Stimulated activated CD4-positive, alpha-beta T cell treated with anti-CD3 and anti-CD28 coated beads, Interleukin-1b, Interleukin-23, amount 100 ng/mL, for 24 hours (primary cell): ENCODE measurements around the gene AK3.

Experiments
- DNase-seq, 4 experiments: peaks; one replicate each; pipeline ENCODE4 v3.0.0-alpha.2; 2020; ENCODE audit warnings: low read depth in 4 of 4, low spot score in 1 of 4

AK3 gene

DNA sequence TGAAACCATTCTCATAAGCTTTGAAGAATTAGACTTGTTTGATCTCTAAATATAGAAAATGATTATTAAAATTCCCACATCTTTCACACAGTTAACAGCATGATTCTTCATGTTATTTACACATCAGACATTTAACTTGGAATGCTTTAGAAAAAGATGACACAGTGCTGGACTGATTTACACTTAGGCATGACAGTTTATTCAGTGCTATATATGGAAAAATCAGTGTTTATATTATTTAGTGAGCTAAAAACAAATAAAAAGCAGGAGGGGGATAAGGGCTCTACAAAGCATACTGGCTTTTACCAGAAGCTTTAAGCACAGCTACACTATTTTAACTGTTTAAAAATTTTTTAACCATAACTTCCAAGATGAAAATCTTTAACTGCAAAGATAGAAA, 31.6 kb downstream of the AK3 start:
- DNase-seq = no peak

DNA sequence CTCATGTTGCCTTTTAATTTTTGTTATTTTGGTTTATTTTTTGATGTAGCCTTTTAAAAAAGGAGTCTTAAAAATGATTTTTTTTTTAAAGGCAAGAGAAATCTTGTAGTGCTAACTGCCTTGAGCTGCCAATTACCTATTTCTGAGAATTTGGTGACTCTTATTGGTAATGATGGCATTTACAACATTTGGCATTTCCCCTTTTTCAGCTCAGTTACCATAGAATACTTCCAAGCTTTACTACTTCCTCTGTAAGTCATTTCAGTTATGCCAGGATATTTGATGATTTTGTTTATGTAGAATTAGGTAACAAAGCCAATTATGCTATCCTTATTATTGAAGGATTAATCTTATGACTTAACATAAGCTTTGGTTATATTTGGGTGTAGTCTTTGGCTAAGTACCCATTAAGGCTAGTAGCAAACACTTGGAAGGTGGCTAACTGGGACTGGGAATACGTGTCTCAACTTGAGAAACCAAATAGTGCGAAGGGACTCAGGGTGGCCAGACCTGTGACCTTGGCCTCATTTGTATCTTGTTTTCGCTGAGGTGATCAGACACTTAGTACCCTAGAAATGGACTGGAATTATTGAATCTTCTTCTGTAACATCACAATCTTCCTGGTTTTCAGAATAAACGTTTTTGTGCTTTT, 33.9 kb downstream of the AK3 start:
- DNase-seq = no peak

DNA sequence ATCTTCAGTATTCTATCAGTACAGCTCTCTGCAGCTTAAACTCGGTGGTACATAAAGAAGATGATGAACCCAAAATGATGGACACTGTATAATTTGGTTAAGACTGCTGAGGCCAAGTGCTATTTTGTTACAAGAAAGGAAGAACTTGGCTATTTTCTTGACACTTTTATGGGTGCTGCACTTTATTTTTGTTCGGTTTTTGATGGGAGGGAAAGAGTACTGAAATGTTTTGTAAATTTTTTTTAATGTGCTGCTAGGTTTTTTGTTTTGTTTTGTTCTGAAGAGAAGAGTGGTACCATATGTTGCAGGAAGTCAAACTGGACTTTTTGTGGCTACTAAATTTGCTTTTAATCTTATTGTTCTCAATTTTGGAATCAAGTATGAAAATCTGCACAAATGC, 35.0 kb downstream of the AK3 start:
- no peak for DNase-seq

DNA sequence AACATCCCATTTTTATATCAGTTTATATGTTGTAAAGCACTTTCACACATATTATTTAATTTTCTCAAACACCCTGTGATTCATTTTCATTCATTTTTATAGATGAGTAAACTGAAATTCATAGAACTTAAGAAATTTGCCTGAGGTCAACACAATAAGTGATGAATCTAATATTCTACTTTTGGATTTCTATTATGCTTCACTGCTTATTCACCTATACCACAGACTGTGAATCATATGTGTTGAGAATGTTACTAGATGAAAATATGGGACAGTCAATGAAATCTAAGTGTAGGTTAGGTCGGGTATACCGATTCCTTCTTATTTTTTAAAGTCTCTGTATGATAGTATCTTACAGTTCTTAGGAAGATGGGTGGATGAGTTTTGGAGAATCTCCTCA, 36.9 kb downstream of the AK3 start:
- no peak for DNase-seq

DNA sequence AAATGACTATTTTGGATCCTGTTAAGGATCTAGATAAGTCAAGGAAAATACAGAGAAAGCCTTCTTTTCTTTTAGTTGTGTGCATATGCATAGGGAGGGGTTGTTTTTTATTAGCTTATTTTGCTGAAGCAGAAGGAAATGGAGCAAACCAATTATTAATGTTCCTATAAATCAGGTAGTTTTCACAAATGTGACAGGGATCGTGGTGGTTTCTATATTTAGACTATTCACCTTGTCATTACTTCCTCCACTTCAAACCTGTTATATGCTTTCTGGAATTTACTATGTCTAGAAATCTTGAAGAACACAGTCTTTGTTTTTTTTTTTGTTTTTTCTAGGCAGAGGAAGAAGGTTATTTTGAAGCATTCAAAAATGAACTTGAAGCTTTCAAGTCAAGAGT, 39.5 kb downstream of the AK3 start:
- no peak for DNase-seq

DNA sequence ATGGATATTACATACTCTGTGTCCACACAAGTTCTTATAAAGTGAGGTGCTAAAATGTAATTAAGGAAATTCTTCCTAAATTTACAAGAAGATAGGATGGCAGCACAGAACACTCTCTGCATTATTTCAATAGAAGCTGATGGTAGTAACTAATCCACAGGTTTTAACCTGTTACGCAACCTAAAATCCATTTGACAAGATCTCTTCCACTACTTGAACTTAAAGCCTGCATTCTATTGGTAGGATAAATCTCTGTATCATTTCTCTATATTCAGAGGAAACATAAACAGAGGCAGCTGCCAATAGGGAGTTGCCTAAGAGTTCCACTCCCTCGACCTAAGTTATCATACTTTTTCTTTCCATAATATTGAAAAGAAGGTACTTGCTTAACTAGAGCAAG, 40.1 kb downstream of the AK3 start:
- DNase-seq = no peak

DNA sequence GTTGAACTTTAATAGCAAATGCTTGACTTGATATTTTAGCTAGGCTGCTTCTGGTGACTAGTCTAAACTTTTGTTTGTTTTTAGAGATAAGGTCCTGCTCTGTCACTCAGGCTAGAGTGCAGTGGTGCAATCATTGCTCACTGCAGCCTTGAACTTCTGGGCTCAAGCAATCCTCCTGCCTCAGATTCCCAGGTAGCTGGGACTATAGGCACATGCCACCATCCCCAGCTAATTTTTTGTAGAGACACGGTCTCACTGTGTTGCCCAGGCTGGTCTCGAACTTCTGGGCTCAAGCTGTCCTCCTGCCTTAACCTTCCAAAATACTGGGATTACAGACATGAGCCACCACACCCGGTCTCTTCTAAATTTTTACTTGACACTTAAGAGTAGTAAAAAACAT, 40.9 kb downstream of the AK3 start:
- no peak for DNase-seq

DNA sequence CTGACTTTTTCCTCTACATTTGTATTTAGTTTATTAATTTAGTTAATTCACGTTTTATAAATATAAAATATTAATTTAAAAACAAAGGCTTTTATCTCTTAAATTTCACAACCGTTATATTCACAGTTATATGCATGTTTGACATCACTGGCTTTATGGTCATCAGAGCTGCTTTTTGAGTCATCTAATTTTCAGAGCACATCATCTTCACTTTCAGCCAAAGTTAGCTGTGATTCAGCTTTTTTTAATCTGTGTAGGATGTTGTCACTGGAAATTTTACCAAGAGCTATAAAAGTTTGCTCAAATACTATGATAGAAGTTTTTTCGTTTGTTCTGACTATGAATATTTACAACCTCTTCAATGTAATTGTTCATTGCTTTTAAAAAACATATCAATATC, 49.2 kb downstream of the AK3 start:
- DNase-seq = no peak

DNA sequence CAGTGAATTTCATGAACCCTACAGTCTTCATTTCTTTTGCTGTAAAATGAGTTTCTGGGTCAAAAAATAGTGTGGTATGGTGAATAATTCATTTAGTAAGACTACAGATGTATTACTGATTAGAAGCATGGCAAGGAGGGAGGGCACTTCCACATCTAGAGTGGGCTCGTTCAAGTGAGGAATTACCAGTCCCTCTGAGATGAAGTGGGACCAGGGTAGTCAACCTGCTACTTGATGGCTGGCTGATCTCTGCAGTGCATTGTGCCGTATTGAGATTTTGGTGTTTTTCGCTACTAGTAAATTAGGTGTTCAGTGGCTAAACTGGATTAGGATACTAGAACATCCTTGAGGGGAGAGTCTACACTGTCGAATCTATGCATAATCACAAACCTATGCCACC, 50.9 kb downstream of the AK3 start:
- no peak for DNase-seq

DNA sequence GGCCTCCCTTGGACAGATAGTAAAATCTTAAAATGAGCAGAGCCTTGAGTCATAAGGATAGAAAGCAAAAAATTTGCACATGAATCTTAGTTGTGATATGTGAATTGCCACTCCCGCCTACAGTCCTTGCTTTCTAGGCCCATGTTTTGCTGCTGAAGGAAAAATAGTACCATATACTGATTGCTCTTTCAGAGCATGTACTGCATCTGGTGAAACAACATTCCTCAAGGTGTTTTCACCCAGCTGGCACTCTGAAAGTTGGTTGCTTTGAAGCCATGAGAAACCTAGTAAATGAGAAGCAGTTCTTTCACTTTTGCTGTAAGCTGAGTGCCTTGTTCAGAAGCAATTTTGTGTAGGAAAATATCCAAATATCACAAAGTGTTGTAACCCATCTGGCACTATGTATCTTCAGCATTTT, 51.3 kb downstream of the AK3 start:
- DNase-seq = no peak

DNA sequence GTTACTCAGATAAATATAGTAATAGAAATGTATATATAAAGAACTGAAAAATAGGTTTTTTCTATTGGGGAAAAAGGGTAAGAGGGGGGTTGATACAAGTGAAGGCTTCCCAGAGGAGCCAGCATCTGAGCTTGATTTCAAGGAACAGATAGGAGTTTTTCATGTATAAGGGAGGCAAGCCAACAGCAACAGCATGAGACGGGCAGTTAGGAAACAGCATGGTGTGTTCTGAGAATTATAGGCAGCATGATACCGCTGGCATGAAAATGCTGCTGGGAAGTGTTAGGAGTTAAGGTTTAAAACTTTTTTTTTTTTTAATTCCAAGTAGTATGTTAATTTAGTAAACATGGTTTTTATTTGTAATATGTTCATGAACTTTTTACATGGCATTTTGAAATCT, 52.0 kb downstream of the AK3 start:
- no peak for DNase-seq

DNA sequence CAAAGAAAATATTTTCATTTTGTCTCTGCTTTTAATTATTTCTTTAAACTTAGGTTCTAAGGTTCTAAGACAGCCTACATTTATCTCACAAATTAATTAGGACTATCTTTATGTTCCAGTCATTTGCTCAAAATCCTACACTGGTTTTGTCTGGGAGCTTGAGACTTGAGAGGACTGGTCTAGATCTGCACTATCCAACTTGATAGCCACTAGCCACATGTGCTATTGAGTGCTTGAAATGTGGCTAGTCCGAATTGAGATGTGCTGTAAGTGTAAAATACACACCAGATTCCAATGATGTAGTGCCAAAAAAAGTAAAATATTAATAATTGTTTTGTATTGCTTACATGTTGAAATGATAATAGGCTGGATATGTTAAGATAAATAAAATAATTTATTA, 54.4 kb downstream of the AK3 start:
- no peak for DNase-seq

DNA sequence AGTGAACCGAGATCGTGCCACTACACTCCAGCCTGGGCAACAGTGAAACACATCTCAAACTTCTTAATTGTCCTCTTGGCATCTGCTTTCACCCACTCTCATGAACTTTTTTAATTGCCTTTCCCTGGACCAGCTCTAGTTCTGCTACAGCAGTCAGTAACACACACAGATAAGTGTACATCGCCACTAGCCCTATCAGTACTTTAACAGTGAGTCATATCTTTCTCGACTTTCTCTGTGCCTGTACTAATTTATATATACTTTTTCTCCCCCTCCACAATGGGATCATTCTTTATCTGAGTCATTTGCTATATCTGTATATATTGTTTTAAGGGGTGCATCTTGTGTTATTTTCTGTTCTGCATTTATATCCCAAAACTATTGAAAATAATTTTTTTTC, 54.9 kb downstream of the AK3 start:
- DNase-seq = no peak

DNA sequence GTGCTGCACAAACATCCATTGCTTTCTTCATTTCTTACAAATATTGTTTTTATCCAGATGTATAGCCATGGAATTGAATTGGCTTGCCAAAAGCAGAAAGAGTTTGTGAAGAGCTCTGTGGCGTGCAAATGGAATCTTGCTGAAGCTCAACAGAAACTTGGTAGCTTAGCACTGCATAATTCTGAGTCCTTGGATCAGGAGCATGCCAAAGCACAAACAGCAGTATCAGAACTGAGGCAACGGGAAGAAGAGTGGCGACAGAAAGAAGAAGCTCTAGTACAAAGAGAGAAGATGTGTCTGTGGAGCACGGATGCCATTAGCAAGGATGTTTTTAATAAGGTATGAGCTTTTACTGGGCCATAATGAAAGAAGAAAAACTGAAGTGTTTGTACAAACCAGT, 56.2 kb downstream of the AK3 start:
- DNase-seq = no peak

DNA sequence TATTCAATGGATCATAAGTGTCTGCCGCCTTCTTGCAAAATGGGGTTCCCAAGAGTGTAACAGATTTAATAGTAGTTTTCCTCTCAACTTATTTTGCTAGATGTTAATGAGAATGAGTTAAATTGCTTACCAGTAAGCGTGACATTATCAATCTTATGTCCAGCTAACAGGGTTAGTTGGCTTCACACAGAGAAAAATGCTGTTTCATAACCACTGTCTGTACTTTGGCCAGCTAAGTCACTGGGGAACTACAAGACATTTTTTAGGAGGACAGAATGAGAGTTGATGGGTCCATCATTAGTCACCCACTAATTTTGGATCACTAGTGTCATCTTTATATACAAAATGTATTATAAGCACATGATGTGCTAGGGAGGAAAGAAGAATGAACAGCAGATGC, 60.3 kb downstream of the AK3 start:
- DNase-seq = no peak

DNA sequence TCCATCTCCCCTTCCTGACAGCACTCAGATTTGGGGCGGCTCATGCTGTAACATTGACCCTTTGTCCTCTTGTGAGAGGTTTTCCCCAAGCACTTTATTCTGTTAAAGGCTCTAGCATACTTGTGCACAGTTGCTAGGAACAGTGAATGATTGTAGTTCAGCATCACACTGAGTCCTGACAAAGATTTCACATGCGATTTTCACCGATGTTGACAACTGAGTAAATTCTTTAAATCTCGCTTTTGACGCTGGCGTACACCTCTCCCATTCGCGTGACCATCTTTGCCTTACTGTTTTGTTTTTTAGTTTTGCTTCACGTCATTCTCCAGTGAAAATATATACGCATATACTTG, 60.9 kb downstream of the AK3 start:
- DNase-seq = no peak

DNA sequence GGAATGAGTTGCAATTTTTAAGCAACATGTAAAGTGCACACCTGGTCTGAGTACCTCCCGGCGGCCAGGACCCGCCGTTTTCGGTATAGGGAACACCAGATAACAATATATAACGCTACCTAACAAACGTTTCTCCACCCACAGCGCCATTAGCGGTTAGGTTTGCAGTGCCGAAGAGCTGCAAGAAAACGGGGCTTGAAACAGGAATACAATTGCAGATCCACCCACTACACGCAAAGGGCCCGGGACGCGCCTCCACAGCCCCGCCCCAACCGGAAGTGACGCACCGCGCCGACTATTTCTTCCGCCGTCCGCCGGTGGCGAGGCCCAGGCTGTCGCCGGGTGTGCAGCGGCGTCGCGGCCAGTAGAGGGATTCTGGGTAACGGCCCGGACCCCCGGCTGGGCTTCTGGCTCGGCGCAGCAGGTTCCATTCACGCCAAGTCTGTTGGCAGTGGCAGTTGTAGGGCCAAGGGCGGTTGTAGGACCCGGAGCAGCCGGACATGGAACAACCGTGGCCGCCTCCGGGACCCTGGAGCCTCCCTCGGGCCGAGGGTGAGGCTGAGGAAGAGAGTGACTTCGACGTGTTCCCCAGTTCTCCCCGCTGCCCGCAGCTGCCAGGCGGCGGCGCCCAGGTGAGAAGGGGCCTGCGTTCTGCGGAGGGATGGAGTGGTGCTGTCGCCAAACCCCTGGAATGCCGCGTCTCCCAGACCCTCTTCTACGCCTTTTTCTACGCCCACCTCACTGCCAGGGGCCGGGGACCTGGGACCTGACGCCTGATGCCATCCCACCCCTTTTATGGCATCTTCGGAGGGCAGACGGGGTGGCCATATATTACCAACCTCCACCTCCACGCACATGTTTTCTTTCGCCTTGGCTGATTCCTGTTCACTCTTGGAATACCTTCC, 61.5 kb downstream of the AK3 start, which contains the start of gene CDC37L1:
CDC37L1 (plus strand) TSS at position 302 of the 905 bp plus-strand sequence; CDS start at position 501, 199 bp downstream.
- DNase-seq = peak; percentile 98 to 99 (median 99)

DNA sequence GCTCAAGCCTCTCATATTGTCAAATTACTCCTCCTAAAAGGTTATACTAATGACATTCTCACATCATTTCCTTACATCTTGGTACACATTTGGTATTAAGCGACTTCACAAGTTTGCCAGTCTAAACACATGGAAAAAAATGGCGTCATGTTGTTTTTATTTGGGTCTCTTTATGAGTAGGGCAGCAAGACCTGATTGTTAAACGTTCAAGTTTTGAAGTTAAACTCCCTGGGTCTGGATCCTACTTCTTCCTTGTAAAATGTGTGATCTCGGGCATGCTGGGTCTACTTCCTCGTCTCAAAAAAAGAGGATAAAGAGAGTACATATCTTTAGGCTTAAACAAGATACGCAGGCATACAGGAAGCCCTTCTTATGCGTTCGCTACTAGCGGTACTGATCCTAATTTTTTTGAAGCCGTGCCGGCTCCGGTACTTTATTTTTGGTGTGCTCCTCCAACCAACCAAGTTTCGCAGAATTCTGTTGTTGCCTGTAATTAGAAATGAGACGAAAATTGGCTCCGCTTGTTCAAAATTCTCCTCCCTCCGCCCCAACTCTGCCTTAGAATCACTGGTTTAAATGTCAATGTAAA, 62.2 kb downstream of the AK3 start:
- no peak for DNase-seq

DNA sequence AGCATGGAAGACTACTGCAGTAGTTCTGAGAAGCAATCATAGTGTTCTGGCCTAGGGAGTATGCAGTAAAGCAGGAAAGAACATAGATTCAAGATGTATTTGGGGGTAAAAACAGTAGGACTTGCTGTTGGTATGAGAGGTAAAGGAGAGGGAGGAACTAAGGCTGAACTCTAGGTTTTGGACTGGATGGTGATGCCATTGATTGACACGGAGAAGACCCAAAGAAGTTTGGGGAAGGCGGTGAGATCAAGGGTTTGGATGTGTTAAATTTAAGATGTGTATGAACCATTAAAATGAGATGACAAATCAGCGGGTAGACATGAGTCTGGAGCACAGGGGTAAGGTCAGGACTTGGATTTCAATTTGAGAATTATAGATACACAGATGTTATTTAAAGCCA, 63.6 kb downstream of the AK3 start:
- no peak for DNase-seq

DNA sequence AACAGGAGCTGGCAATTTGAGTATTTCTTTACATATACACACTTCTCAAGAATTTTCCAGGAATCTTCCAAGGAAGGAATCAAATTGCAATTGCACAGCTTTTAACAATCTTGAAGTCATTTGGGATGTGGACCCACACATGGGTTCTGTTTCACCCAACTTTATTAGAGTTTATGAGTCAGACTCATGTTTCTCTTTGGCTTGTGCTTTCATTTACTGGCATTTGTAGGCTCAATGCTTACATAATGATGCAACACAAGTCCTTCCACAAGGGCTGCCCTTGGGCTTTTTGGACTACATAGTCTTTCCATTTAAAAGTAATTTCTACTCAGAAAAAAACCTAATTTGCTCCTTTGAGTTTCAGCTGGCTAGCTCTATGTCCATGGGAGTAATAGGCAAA, 66.2 kb downstream of the AK3 start:
- no peak for DNase-seq

DNA sequence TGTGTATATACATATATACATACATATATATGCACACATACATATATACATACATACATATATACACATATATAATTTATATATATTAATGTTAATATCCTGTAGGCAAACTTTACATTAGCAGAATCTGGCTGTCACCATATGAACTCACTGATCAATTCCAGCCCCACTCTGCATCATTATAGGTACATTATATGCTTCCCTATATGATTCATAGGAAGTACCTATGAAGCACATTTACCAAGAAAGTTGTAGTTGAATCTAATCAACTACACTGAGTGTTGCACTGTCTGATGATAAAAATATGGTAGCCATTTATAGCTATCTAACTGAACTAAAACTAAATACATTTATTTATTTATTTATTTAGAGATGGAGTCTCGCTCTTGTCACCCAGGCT, 69.3 kb downstream of the AK3 start:
- no peak for DNase-seq

DNA sequence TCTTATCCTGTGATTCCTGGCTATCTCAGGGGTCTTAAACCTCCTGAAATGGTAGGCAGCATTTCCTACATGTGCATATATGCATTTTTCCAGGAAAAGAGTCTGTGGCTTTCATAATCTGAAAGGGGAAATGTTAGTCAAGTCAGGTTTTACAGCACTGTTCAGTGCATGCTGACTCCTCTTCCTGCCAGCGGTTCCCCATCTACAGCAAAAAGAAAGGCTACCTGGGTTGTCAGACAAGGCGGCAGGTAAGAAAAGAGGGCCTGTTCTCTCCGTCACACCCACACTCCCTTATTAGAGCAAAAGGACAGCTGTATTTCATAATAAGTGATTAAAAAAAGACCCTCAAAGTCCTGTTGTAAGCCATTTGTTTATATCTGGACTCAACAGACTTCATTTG, 70.4 kb downstream of the AK3 start:
- no peak for DNase-seq
